Upper lobe of left lung (tissue), 4 donors: ENCODE measurements around the gene UNC13B.

Experiments used
- POLR2AphosphoS5 ChIP-seq, 2 donors: sonication (generic); formaldehyde crosslinking; IDR thresholded peaks; one replicate each; pipeline ENCODE4 v1.5.1; 2017; ENCODE audit warnings: antibody characterized with exemption in 2 of 2
- TF ChIP-seq, protein P1 (sequence below), 6 experiments: fragments of 450-650 bp in 4 of 6; fragments of 200-600 bp in 2 of 6; sonication (generic) in 2 of 6; IDR thresholded peaks; one replicate each; pipeline ENCODE4 v1.5.1; 2016 to 2019; ENCODE audit warnings: antibody characterized with exemption in 6 of 6

DNA sequence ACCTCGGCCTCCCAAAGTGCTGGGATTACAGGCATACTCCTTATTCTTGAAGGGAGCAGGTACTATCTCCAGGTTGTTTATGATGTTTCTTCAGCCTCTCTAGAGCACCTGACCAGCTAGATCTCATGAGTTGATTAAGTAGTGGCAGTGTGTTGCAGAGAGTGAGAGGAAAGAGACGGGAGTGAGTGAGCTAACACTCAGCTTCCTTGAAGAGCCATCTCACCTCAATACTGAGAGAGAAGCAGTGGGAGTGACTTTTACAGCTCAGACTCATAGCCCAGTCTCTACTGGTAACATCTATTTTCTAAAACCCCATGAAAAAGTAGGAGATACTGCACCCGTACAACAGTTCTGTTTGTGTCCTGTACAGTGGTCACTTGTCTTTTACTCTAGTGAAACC, 284.2 kb downstream of the UNC13B start:
- TF ChIP-seq, protein P1, sequence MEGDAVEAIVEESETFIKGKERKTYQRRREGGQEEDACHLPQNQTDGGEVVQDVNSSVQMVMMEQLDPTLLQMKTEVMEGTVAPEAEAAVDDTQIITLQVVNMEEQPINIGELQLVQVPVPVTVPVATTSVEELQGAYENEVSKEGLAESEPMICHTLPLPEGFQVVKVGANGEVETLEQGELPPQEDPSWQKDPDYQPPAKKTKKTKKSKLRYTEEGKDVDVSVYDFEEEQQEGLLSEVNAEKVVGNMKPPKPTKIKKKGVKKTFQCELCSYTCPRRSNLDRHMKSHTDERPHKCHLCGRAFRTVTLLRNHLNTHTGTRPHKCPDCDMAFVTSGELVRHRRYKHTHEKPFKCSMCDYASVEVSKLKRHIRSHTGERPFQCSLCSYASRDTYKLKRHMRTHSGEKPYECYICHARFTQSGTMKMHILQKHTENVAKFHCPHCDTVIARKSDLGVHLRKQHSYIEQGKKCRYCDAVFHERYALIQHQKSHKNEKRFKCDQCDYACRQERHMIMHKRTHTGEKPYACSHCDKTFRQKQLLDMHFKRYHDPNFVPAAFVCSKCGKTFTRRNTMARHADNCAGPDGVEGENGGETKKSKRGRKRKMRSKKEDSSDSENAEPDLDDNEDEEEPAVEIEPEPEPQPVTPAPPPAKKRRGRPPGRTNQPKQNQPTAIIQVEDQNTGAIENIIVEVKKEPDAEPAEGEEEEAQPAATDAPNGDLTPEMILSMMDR (IDR thresholded peaks at IDR 0.05): no peak
- TF ChIP-seq POLR2AphosphoS5 (IDR thresholded peaks at IDR 0.05): no peak
